Measurements from ENCODE around the gene SPPL2B. TPM values are rescaled to one million over a fixed set of nuclear protein-coding genes. Genes with fewer than 3 reads are reported as not detected.

SPPL2B gene
- total RNA-seq, 4 donors from 2014 or later, result 196 to 448 (median 270) TPM

GRCh38 chr19:2288818-2289713, 39.4 kb upstream of the SPPL2B start:
- peaks cover 0 to 28% of the 10 kb centered on the region in 2 donors for H3K27me3 ChIP-seq
- no peak for TF ChIP-seq CTCF (IDR thresholded peaks at IDR 0.05)
- peak overlapping the region; percentile 47 to 84 (median 59) for H3K4me3 ChIP-seq
- peak in 1 of 3 donors; percentile 49 for DNase-seq
- peaks cover 0 to 40% (median 27%) of the 10 kb centered on the region in 4 donors for H3K4me1 ChIP-seq
- H3K27ac ChIP-seq, result peak overlapping the region; percentile 49 to 97 (median 82)
- no peaks in the 10 kb centered on the region for H3K9me3 ChIP-seq
- no peaks in the 10 kb centered on the region for H3K36me3 ChIP-seq

GRCh38 chr19:2289714-2290435, 38.6 kb upstream of the SPPL2B start:
- Histone ChIP-seq H3K27ac (peak overlapping the region; percentile 49 to 97 (median 82)), H3K36me3 (no peaks in the 10 kb centered on the region), H3K4me1 (peaks cover 0 to 47% (median 30%) of the 10 kb centered on the region in 4 donors), H3K9me3 (no peaks in the 10 kb centered on the region), H3K27me3 (peaks cover 0 to 28% of the 10 kb centered on the region in 2 donors), H3K4me3 (peak overlapping the region; percentile 47 to 84 (median 59))
- TF ChIP-seq POLR2A (IDR thresholded peaks at IDR 0.05) (no peak), CTCF (IDR thresholded peaks at IDR 0.05) (no peak)
- DNase-seq, result peak in 2 of 3 donors; percentile 84 to 90

- Histone ChIP-seq H3K4me3 (peak overlapping the region; percentile 47 to 84 (median 59)), H3K4me1 (peaks cover 0 to 47% (median 30%) of the 10 kb centered on the region in 4 donors), H3K27me3 (peaks cover 0 to 28% of the 10 kb centered on the region in 2 donors), H3K36me3 (no peaks in the 10 kb centered on the region), H3K9me3 (no peaks in the 10 kb centered on the region), H3K27ac (peak overlapping the region; percentile 49 to 97 (median 82))
- DNase-seq, result peak in 2 of 3 donors; percentile 59 to 65
- no peak for TF ChIP-seq CTCF (IDR thresholded peaks at IDR 0.05)
- TF ChIP-seq POLR2A (IDR thresholded peaks at IDR 0.05), result no peak
Observed at GRCh38 chr19:2290441-2291184, 37.9 kb upstream of the SPPL2B start.

- peaks cover 0 to 47% (median 30%) of the 10 kb centered on the region in 4 donors for H3K4me1 ChIP-seq
- H3K36me3 ChIP-seq, result no peaks in the 10 kb centered on the region
- DNase-seq, result no peak
- peak overlapping the region; percentile 47 to 84 (median 59) for H3K4me3 ChIP-seq
- TF ChIP-seq CTCF (IDR thresholded peaks at IDR 0.05) (peak in 1 of 6 experiments; percentile 6), POLR2A (IDR thresholded peaks at IDR 0.05) (no peak)
- H3K27ac ChIP-seq, result peak overlapping the region in 2 of 4 donors; percentile 88 to 97
- peaks cover 0 to 28% of the 10 kb centered on the region in 2 donors for H3K27me3 ChIP-seq
- peaks cover 0 to 3% (median 0%) of the 10 kb centered on the region in 4 donors for H3K9me3 ChIP-seq
Observed at GRCh38 chr19:2291185-2291751, 37.2 kb upstream of the SPPL2B start.

Measured in Peyer's patch (tissue), 4 donors.